IMR-90 (cell line): Measurements from ENCODE around the gene CNST.

Experiments used
- CTCF ChIP-seq: conservative IDR thresholded peaks from 2 replicates; pipeline ENCODE4 v1.5.1; 2012; ENCODE audit warnings: mild to moderate bottlenecking, low read depth, low read length, improper control_type of control experiment
- MAZ ChIP-seq: IDR thresholded peaks from 2 replicates; pipeline ENCODE4 v1.6.1; 2012; ENCODE audit warnings: low read depth, mild to moderate bottlenecking, low read length, improper control_type of control experiment, moderate library complexity, borderline replicate concordance
- MXI1 ChIP-seq: IDR thresholded peaks from 2 replicates; pipeline ENCODE4 v1.6.1; 2012; ENCODE audit warnings: low read depth, mild to moderate bottlenecking, low read length, moderate library complexity, borderline replicate concordance
- RAD21 ChIP-seq: IDR thresholded peaks from 2 replicates; pipeline ENCODE4 v1.6.1; 2012; ENCODE audit warnings: low read length, improper control_type of control experiment
- SMC3 ChIP-seq: fragments of 150-350 bp; IDR thresholded peaks from 2 replicates; pipeline ENCODE4 v1.6.1; 2016; ENCODE audit warnings: low read depth, mild to moderate bottlenecking, antibody characterized with exemption, low read length, moderate library complexity

- TF ChIP-seq CTCF (no peak), MXI1 (no peak), RAD21 (no peak), SMC3 (no peak), MAZ (no peak)
These were observed 35.8 kb upstream of the CNST start for GRCh38 chr1:246530482-246530881.
